Measurements from ENCODE around the gene RBX1. TPM values are rescaled to one million over a fixed set of nuclear protein-coding genes. Genes with fewer than 3 reads are reported as not detected.

Gene RBX1
- total RNA-seq, 2 experiments from 2014 or later = 80.7 TPM

GRCh38 chr22:40953471-40953870, 2.3 kb downstream of the RBX1 start:
- Mint-ChIP-seq H3K27me3 (no peaks in the 10 kb centered on the region), H3K4me1 (peaks cover 48% of the 10 kb centered on the region), H3K27ac (peak overlapping the region; percentile 98), H3K4me3 (peak overlapping the region; percentile 95), H3K9me3 (no peaks in the 10 kb centered on the region), H3K36me3 (ENCODE audit: low read depth) (peaks cover 42% of the 10 kb centered on the region)
- ChIA-PET CTCF (interaction anchor here (4.5 kb wide), 1 partner anchor 31 kb away, joined by 30 read pairs; no protein-coding TSS in a partner anchor), POLR2A (interaction anchor here (1.2 to 5.2 kb wide), 4 partner anchors 68 to 264 kb away, joined by 3 to 244 read pairs (median 42); partner anchors contain the start of genes EP300 and XPNPEP3)
- no peak for DNase-seq

GRCh38 chr22:40954113-40954512, 2.9 kb downstream of the RBX1 start:
- ChIA-PET CTCF (interaction anchor here (4.5 kb wide), 1 partner anchor 32 kb away, joined by 30 read pairs; no protein-coding TSS in a partner anchor), POLR2A (interaction anchor here (1.4 to 5.2 kb wide), 2 partner anchors 140 to 163 kb away, joined by 3 to 244 read pairs; partner anchors contain the start of gene EP300)
- H3K9me3 Mint-ChIP-seq = no peaks in the 10 kb centered on the region
- H3K4me1 Mint-ChIP-seq = peaks cover 48% of the 10 kb centered on the region
- H3K27me3 Mint-ChIP-seq = no peaks in the 10 kb centered on the region
- H3K36me3 Mint-ChIP-seq (ENCODE audit: low read depth) = peaks cover 47% of the 10 kb centered on the region
- no peak for DNase-seq
- H3K27ac Mint-ChIP-seq = peak overlapping the region; percentile 56
- no peak overlapping the region for H3K4me3 Mint-ChIP-seq

DNA sequence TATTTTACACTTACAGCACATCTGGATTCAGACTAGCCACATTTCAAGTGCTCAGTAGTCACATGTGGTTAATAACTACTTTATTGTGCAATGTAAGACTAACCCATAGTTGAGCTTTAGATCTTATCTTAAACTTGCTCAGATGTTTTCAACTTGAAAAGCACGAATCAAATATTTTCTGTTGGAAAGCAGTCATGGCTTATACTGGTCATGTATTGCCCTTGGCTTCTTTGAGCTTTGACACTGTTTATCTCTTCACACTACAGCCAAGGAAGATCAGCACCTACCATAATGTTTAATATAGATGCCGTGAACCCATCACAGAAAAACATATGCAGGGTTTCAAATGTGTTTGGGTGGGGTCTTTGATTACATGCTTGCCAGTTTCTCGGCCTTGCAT, 4.4 kb downstream of the RBX1 start:
- H3K4me1 Mint-ChIP-seq = peaks cover 44% of the 10 kb centered on the region
- CTCF ChIA-PET = no interaction called here
- H3K9me3 Mint-ChIP-seq = no peaks in the 10 kb centered on the region
- DNase-seq = no peak
- H3K27ac Mint-ChIP-seq = no peak overlapping the region
- H3K27me3 Mint-ChIP-seq = no peaks in the 10 kb centered on the region
- peaks cover 62% of the 10 kb centered on the region for H3K36me3 Mint-ChIP-seq (ENCODE audit: low read depth)
- no peak overlapping the region for H3K4me3 Mint-ChIP-seq
- POLR2A ChIA-PET = interaction anchor here (1.0 to 1.4 kb wide), 3 partner anchors 66 to 161 kb away, joined by 3 to 5 read pairs (median 3); partner anchors contain the start of gene EP300

GRCh38 chr22:40957601-40958000, 6.4 kb downstream of the RBX1 start:
- Mint-ChIP-seq H3K36me3 (ENCODE audit: low read depth) (peaks cover 69% of the 10 kb centered on the region), H3K4me3 (no peak overlapping the region), H3K27ac (no peak overlapping the region), H3K4me1 (peaks cover 39% of the 10 kb centered on the region), H3K9me3 (no peaks in the 10 kb centered on the region), H3K27me3 (no peaks in the 10 kb centered on the region)
- CTCF ChIA-PET = interaction anchor here (1.1 kb wide), 1 partner anchor 34 kb away, joined by 3 read pairs; no protein-coding TSS in a partner anchor
- POLR2A ChIA-PET = interaction anchor here (0.8 to 2.5 kb wide), 4 partner anchors 9 to 136 kb away, joined by 3 to 13 read pairs (median 6); partner anchors contain the start of gene EP300
- DNase-seq = no peak

GRCh38 chr22:40958299-40958698, 7.1 kb downstream of the RBX1 start:
- Mint-ChIP-seq H3K4me3 (no peak overlapping the region), H3K27ac (no peak overlapping the region), H3K4me1 (peaks cover 32% of the 10 kb centered on the region), H3K27me3 (no peaks in the 10 kb centered on the region), H3K36me3 (ENCODE audit: low read depth) (peaks cover 63% of the 10 kb centered on the region), H3K9me3 (no peaks in the 10 kb centered on the region)
- POLR2A ChIA-PET = interaction anchor here (0.8 to 2.5 kb wide), 4 partner anchors 9 to 135 kb away, joined by 3 to 13 read pairs (median 5); partner anchors contain the start of gene EP300
- CTCF ChIA-PET = interaction anchor here (1.1 kb wide), 1 partner anchor 35 kb away, joined by 3 read pairs; no protein-coding TSS in a partner anchor
- no peak for DNase-seq

DNA sequence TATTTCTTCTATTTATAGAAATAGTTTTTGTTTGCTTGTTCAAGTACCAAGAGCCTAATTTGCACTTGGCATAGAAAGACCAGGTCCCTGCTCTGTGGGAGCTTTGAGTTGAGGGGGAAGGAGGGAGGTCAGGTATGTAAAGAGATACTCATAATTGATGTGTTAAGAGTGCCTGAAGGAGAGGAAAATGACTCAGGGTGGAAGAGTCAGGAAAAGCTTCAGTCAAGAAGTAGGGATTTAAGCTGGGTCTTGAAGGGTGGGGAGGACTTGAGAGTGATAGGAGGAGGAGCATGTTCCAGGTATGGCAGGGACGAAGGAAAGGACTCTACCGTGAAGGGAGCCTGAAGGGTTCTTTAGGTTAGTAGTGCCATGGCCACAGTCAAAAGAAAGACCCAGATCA, 9.0 kb downstream of the RBX1 start:
- Mint-ChIP-seq H3K4me1 (peaks cover 22% of the 10 kb centered on the region), H3K36me3 (ENCODE audit: low read depth) (peaks cover 61% of the 10 kb centered on the region), H3K4me3 (no peak overlapping the region), H3K9me3 (no peaks in the 10 kb centered on the region), H3K27me3 (no peaks in the 10 kb centered on the region), H3K27ac (peak overlapping the region; percentile 27)
- ChIA-PET POLR2A (interaction anchor here (0.8 to 5.3 kb wide), 2 partner anchors 8 to 115 kb away, joined by 4 to 29 read pairs; partner anchors contain the start of gene RBX1), CTCF (interaction anchor here (0.6 kb wide), 2 partner anchors 128 to 142 kb away, joined by 3 to 4 read pairs; no protein-coding TSS in a partner anchor)
- no peak for DNase-seq

- DNase-seq = no peak
- Mint-ChIP-seq H3K4me3 (no peak overlapping the region), H3K27ac (peak overlapping the region; percentile 59), H3K9me3 (no peaks in the 10 kb centered on the region), H3K36me3 (ENCODE audit: low read depth) (peaks cover 52% of the 10 kb centered on the region), H3K27me3 (no peaks in the 10 kb centered on the region), H3K4me1 (peaks cover 20% of the 10 kb centered on the region)
- CTCF ChIA-PET = interaction anchor here (1.4 to 2.1 kb wide), 2 partner anchors 43 to 127 kb away, joined by 4 to 5 read pairs; no protein-coding TSS in a partner anchor
- POLR2A ChIA-PET = interaction anchor here (0.6 to 3.0 kb wide), 4 partner anchors 7 to 56 kb away, joined by 3 to 22 read pairs (median 4); partner anchors contain the start of gene RBX1
These were observed 15.0 kb downstream of the RBX1 start for GRCh38 chr22:40965936-40966725.

DNA sequence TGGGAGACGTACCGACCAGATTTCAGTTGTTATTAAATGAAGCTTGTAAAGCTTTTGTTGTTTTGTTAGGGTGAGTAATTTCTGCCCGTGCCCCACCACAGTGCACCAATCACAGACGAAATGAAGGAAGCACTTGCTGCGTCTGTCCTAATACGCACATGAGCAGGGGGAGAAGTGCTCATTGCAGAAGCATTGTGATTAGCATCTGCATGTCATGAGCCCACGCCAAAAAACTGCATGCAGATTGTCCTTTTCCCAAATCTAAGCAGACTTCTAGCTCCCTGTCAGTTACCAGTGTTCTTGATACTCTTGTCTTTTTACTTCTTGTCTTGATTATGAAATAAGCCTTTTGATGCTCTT, 15.5 kb downstream of the RBX1 start:
- Mint-ChIP-seq H3K27me3 (no peaks in the 10 kb centered on the region), H3K9me3 (no peaks in the 10 kb centered on the region), H3K4me3 (no peak overlapping the region), H3K4me1 (peaks cover 20% of the 10 kb centered on the region), H3K27ac (no peak overlapping the region), H3K36me3 (ENCODE audit: low read depth) (peaks cover 50% of the 10 kb centered on the region)
- DNase-seq = no peak
- CTCF ChIA-PET = interaction anchor here (1.4 to 2.1 kb wide), 2 partner anchors 44 to 127 kb away, joined by 4 to 5 read pairs; no protein-coding TSS in a partner anchor
- POLR2A ChIA-PET = interaction anchor here (1.2 to 3.0 kb wide), 2 partner anchors 9 to 15 kb away, joined by 3 to 22 read pairs; partner anchors contain the start of gene RBX1

- Mint-ChIP-seq H3K27ac (no peak overlapping the region), H3K4me1 (peaks cover 20% of the 10 kb centered on the region), H3K27me3 (no peaks in the 10 kb centered on the region), H3K9me3 (no peaks in the 10 kb centered on the region), H3K4me3 (no peak overlapping the region), H3K36me3 (ENCODE audit: low read depth) (peaks cover 49% of the 10 kb centered on the region)
- DNase-seq = no peak
- CTCF ChIA-PET = interaction anchor here (1.1 to 2.1 kb wide), 3 partner anchors 45 to 270 kb away, joined by 3 to 5 read pairs (median 4); no protein-coding TSS in a partner anchor
- POLR2A ChIA-PET = interaction anchor here (1.2 to 3.0 kb wide), 2 partner anchors 9 to 15 kb away, joined by 3 to 22 read pairs; partner anchors contain the start of gene RBX1
These were observed 16.1 kb downstream of the RBX1 start for GRCh38 chr22:40967111-40967760.

GRCh38 chr22:40972587-40972986, 21.4 kb downstream of the RBX1 start:
- Mint-ChIP-seq H3K27me3 (no peaks in the 10 kb centered on the region), H3K9me3 (no peaks in the 10 kb centered on the region), H3K36me3 (ENCODE audit: low read depth) (peaks cover 23% of the 10 kb centered on the region), H3K4me1 (peaks cover 2% of the 10 kb centered on the region), H3K27ac (no peak overlapping the region), H3K4me3 (no peak overlapping the region)
- ChIA-PET POLR2A (interaction anchor here (0.9 to 3.9 kb wide), 3 partner anchors 21 to 118 kb away, joined by 3 to 18 read pairs (median 5); partner anchors contain the start of gene RBX1), CTCF (no interaction called here)
- no peak for DNase-seq

DNA sequence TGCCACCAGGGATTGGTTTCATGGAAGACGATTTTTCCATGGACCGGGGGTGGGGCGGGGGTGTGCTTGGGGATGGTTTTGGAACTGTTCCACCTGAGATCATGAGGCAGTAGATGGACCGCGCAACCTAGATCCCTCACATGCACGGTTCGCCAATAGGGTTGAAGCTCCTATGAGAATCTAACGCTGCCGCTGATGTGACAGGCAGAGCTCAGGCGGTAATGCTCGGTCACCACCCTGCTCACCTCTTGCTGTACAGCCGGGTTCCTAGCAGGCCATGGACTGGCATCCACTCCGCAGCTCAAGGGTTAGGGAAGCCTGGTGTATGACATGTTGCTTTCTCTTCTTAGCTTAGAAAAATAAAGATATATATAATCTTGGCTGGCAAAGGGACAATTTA, 22.0 kb downstream of the RBX1 start:
- no peaks in the 10 kb centered on the region for H3K9me3 Mint-ChIP-seq
- ChIA-PET POLR2A (interaction anchor here (0.7 to 3.9 kb wide), 2 partner anchors 8 to 21 kb away, joined by 3 to 18 read pairs; partner anchors contain the start of gene RBX1), CTCF (no interaction called here)
- H3K27me3 Mint-ChIP-seq = no peaks in the 10 kb centered on the region
- peaks cover 20% of the 10 kb centered on the region for H3K36me3 Mint-ChIP-seq (ENCODE audit: low read depth)
- H3K27ac Mint-ChIP-seq = no peak overlapping the region
- no peak overlapping the region for H3K4me3 Mint-ChIP-seq
- peaks cover 2% of the 10 kb centered on the region for H3K4me1 Mint-ChIP-seq
- DNase-seq = no peak

DNA sequence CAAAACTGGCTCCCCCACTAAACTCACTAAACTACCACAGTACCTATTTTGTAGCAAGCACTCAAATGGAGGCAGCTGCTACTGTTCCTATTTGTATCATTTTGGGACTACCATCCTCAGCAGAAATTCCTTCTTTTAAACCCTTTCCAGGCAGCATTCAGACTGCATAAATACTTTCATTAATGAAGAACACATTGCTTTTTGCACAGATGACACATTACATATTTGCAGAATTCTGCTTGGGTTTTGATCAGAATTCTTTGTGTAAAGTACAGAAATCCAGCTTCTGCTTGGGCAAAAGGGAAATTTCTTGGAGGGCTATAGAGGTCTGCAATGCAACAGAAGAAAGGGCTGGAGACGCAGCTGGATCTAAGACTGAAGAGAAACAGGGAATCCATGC, 24.2 kb downstream of the RBX1 start:
- DNase-seq = no peak
- ChIA-PET POLR2A (no interaction called here), CTCF (interaction anchor here (0.6 kb wide), 1 partner anchor 306 kb away, joined by 3 read pairs; no protein-coding TSS in a partner anchor)
- Mint-ChIP-seq H3K9me3 (no peaks in the 10 kb centered on the region), H3K36me3 (ENCODE audit: low read depth) (peaks cover 18% of the 10 kb centered on the region), H3K27me3 (no peaks in the 10 kb centered on the region), H3K27ac (no peak overlapping the region), H3K4me3 (no peak overlapping the region), H3K4me1 (peaks cover 2% of the 10 kb centered on the region)

All from activated CD4-positive, alpha-beta memory T cell treated with anti-CD3 and anti-CD28 coated beads, Interleukin-2, amount 10 ng/mL, durations not matched to agents 7 days and 5 days (primary cell).